Measurements from ENCODE around the gene SEC14L2.
"Not testable (repeated sequence)": the region's sequence is repeated elsewhere in the genome, so short reads cannot be mapped to it uniquely, and the experiment has no call there.

SEC14L2 gene

GRCh38 chr22:30460555-30460954 lies 63.7 kb downstream of the SEC14L2 start:
- not testable (repeated sequence) for DNase-seq

GRCh38 chr22:30469165-30469564 lies 72.3 kb downstream of the SEC14L2 start:
- no peak for DNase-seq

DNA sequence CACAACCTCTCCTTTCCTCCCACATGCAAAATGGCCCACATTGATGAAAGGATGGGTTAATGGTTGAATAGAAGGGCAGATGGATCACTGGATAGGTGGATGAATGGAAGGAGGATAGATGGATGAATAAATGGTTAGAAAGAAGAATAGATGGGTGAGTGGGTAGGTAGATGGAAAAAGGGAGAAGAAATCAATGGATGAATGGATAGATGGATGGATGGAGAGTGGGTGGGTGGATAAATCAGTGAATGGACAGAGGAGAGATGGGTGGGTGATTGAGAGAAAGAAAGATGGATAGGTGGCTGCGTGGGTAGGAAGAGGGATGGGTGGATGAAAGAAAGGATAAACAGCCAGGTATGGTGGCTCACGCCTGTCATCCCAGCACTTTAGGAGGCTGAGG lies 73.8 kb downstream of the SEC14L2 start:
- DNase-seq: no peak

DNA sequence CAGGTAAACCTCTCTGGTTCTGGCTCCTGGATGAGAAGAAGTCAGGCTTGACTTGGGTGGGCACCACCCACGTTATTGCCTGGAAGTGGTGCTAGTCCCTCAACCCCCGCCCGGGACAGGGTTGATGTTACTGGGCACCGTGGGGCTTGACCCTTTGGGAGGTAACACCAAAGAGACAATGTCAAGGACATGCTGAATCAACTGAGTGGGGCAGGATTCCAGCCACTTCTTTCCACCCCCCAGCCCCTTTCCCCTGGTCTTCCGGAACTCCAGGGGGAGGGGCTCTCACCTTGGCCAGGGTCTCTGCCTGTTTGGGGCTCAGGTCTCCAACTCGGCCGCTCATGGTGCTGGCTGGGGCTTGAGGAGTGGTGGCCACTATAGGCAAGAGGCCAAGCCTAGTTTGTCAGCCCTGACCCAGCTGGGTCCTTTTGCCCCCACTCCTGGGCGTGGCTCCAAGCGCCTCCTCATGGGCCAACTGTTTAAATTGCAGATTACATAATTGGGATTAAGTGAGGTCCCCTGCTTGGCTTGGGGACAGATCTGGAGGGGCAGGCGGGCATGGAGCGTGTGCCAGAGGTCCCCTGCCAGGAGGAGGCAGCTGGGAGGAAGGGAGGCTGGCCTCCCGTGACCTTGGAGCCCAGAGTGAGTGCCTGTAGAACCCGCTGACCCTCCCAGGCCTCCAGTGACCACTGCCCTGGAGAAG lies 74.9 kb downstream of the SEC14L2 start, which contains the start of gene SEC14L3:
TSS of gene SEC14L3 (minus strand) at position 402 of the 703 bp plus-strand sequence. CDS start at position 343, 59 bp downstream.
- DNase-seq: no peak

- no peak for DNase-seq
Measured at GRCh38 chr22:30472994-30473720, 76.3 kb downstream of the SEC14L2 start.

DNA sequence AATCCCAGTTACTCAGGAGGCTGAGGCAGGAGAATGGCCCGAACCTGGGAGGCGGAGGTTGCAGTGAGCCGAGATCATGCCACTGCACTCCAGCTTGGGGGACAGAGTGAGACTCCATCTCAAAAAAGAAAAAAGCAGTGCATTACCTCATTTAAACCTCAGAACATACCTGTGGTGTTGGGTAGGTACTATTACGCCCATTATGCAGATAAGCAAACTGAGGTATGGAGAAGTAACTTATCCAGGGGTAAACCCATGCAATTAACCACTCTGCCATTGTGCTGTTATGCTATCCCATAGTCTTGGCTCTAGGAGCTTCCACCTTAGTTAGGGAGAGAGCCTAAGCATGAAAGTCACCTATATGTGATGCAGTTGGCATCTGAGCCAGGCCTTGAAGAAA lies 77.3 kb downstream of the SEC14L2 start:
- DNase-seq: no peak
